GM23248 (cell line): ENCODE data around the gene ZBTB48.

Experiments
- EZH2 ChIP-seq: fragments of 200-600 bp; sonication (generic); IDR thresholded peaks from 2 replicates; pipeline ENCODE4 v1.6.1; 2018; ENCODE audit warnings: antibody characterized with exemption, mild to moderate bottlenecking; ENCODE audit not compliant: insufficient read depth, poor library complexity, severe bottlenecking
- EZH2phosphoT487 ChIP-seq: fragments of 200-600 bp; sonication (generic); IDR thresholded peaks from 2 replicates; pipeline ENCODE4 v1.6.1; 2018; ENCODE audit warnings: antibody characterized with exemption, moderate library complexity, mild to moderate bottlenecking, low read depth; ENCODE audit not compliant: insufficient read depth

- TF ChIP-seq EZH2 (no peak), EZH2phosphoT487 (no peak)
Observed at GRCh38 chr1:6579374-6580118, at the start of gene ZBTB48.
